ENCODE measurements around the gene PFDN5. TPM values are rescaled to one million over a fixed set of nuclear protein-coding genes. Genes with fewer than 3 reads are reported as not detected.

PFDN5 gene
- total RNA-seq, 1 experiment from 2014 or later, result 288 TPM

DNA sequence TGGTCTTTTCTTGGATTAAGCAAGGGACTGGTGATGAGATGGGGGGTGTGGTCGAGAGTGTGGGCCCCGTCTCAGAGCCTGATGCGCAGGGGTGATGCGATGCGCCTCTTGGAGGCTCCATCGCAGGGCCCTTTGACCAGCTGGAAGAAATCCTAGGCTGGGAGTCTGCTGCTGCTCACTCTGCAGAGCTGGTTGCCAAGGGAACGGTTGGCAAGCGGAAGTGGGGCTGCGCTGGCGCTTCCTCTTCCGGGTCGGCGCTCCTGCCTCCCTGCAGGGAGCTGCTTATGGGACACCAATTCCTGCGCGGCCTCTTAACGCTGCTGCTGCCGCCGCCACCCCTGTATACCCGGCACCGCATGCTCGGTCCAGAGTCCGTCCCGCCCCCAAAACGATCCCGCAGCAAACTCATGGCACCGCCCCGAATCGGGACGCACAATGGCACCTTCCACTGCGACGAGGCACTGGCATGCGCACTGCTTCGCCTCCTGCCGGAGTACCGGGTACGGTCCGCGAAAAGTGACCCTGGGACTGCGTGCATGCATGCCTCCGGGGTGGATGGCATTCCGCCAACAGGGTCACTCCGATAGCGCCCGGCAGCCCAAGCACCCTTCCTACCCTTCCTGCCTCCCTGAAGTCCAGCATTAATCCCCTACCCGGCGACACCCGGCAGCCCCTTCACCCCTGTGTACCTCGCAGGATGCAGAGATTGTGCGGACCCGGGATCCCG is 4.3 kb downstream of the PFDN5 start, which contains the start of gene MYG1:
TSS of gene MYG1 (plus strand) at position 242 of the 727 bp plus-strand sequence. CDS start at position 285, 43 bp downstream.
- TF ChIP-seq EZH2 (IDR thresholded peaks at IDR 0.05; ENCODE audit: borderline replicate concordance, low read depth, low read length, poor library complexity, severe bottlenecking), result no peak
- TF ChIP-seq, protein P1, sequence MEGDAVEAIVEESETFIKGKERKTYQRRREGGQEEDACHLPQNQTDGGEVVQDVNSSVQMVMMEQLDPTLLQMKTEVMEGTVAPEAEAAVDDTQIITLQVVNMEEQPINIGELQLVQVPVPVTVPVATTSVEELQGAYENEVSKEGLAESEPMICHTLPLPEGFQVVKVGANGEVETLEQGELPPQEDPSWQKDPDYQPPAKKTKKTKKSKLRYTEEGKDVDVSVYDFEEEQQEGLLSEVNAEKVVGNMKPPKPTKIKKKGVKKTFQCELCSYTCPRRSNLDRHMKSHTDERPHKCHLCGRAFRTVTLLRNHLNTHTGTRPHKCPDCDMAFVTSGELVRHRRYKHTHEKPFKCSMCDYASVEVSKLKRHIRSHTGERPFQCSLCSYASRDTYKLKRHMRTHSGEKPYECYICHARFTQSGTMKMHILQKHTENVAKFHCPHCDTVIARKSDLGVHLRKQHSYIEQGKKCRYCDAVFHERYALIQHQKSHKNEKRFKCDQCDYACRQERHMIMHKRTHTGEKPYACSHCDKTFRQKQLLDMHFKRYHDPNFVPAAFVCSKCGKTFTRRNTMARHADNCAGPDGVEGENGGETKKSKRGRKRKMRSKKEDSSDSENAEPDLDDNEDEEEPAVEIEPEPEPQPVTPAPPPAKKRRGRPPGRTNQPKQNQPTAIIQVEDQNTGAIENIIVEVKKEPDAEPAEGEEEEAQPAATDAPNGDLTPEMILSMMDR (conservative IDR thresholded peaks at IDR 0.05; ENCODE audit: low read depth, low read length), result 0 out of 2 replicates have a peak, but pooled peaks have one; percentile 24
- peaks cover 13% of the 10 kb centered on the region for H3K4me1 ChIP-seq (ENCODE audit: insufficient read depth, low read length, poor library complexity, severe bottlenecking)
- H3K9me3 ChIP-seq (ENCODE audit: low read depth, low read length, poor library complexity, severe bottlenecking), result no peaks in the 10 kb centered on the region
- peak; percentile 97 for DNase-seq (ENCODE audit: low spot score)
- POLR2A ChIA-PET (ENCODE audit: low non-redundant PET), result interaction anchor here (0.6 kb wide), 2 partner anchors 77 to 120 kb away, joined by 15 to 17 read pairs; no protein-coding TSS in a partner anchor
- H3K27ac ChIP-seq (ENCODE audit: low read depth, low read length, poor library complexity, severe bottlenecking), result peak within 1 kb of the TSS; percentile 78
- H3K27me3 ChIP-seq (replicated peaks; ENCODE audit: insufficient read depth, low read depth, low read length, poor library complexity), result no peaks in the 10 kb centered on the region
- H3K4me3 ChIP-seq (ENCODE audit: low read depth, low read length, poor library complexity, severe bottlenecking), result peak within 1 kb of the TSS; percentile 73
- no TSS peak for BruUV-seq (replicated peaks)
- CTCF ChIA-PET, result interaction anchor here (0.7 to 1.8 kb wide), 2 partner anchors 22 to 86 kb away, joined by 4 to 11 read pairs; partner anchors contain the start of gene AAAS
- intact Hi-C loops (cut with micrococcal nuclease; ENCODE audit: unreplicated experiment), result no loop called here
- H3K36me3 ChIP-seq (ENCODE audit: insufficient read depth, low read length, poor library complexity, severe bottlenecking), result peaks cover 33% of the 10 kb centered on the region

DNA sequence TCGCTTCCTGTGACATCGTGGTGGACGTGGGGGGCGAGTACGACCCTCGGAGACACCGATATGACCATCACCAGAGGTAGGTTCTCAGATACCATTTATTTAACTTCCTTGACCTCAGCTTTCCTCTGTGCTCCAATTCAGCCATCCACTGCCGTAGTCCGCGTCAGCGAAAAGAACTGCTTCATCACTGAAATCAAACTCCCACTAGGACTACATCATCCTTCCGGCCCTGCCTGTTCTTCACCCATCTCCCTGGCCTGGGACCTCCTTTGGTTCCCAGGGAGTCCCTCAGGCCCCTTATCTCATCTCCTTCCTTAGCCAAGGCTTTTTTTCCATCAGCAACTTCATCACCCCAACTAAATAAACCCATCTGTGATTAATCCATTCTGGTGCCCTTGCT is 4.8 kb downstream of the PFDN5 start:
- Histone ChIP-seq H3K4me3 (ENCODE audit: low read depth, low read length, poor library complexity, severe bottlenecking) (peak overlapping the region; percentile 73), H3K9me3 (ENCODE audit: low read depth, low read length, poor library complexity, severe bottlenecking) (no peaks in the 10 kb centered on the region), H3K27me3 (replicated peaks; ENCODE audit: insufficient read depth, low read depth, low read length, poor library complexity) (no peaks in the 10 kb centered on the region), H3K27ac (ENCODE audit: low read depth, low read length, poor library complexity, severe bottlenecking) (peak overlapping the region; percentile 78), H3K36me3 (ENCODE audit: insufficient read depth, low read length, poor library complexity, severe bottlenecking) (peaks cover 35% of the 10 kb centered on the region), H3K4me1 (ENCODE audit: insufficient read depth, low read length, poor library complexity, severe bottlenecking) (peaks cover 9% of the 10 kb centered on the region)
- intact Hi-C loops (cut with micrococcal nuclease; ENCODE audit: unreplicated experiment), result no loop called here
- ChIA-PET CTCF (interaction anchor here (1.8 kb wide), 1 partner anchor 21 kb away, joined by 11 read pairs; the partner anchor contains the start of gene AAAS), POLR2A (ENCODE audit: low non-redundant PET) (interaction anchor here (0.6 kb wide), 1 partner anchor 78 kb away, joined by 17 read pairs; no protein-coding TSS in a partner anchor)
- no peak for TF ChIP-seq EZH2 (IDR thresholded peaks at IDR 0.05; ENCODE audit: borderline replicate concordance, low read depth, low read length, poor library complexity, severe bottlenecking)
- TF ChIP-seq, protein P1 (conservative IDR thresholded peaks at IDR 0.05; ENCODE audit: low read depth, low read length), result no peak
- no peak for DNase-seq (ENCODE audit: low spot score)
- BruUV-seq (replicated peaks), result TSS peak; percentile 2

DNA sequence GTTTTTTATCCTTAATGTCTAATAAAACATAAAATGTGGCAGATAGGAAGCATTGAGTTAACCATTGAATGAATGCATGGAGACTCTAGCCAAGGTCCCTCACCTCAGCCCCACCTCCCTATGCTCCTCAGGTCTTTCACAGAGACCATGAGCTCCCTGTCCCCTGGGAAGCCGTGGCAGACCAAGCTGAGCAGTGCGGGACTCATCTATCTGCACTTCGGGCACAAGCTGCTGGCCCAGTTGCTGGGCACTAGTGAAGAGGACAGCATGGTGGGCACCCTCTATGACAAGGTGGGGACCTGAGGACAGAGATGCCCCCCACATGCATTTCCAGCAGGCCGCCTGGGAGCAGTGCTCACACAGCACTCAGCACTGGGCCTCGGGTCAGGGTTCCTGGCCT is 7.6 kb downstream of the PFDN5 start:
- intact Hi-C loops (cut with micrococcal nuclease; ENCODE audit: unreplicated experiment), result no loop called here
- Histone ChIP-seq H3K27ac (ENCODE audit: low read depth, low read length, poor library complexity, severe bottlenecking) (no peak overlapping the region), H3K9me3 (ENCODE audit: low read depth, low read length, poor library complexity, severe bottlenecking) (no peaks in the 10 kb centered on the region), H3K4me3 (ENCODE audit: low read depth, low read length, poor library complexity, severe bottlenecking) (no peak overlapping the region), H3K4me1 (ENCODE audit: insufficient read depth, low read length, poor library complexity, severe bottlenecking) (peaks cover 5% of the 10 kb centered on the region), H3K27me3 (replicated peaks; ENCODE audit: insufficient read depth, low read depth, low read length, poor library complexity) (no peaks in the 10 kb centered on the region), H3K36me3 (ENCODE audit: insufficient read depth, low read length, poor library complexity, severe bottlenecking) (peaks cover 53% of the 10 kb centered on the region)
- DNase-seq (ENCODE audit: low spot score), result no peak
- ChIA-PET POLR2A (ENCODE audit: low non-redundant PET) (interaction anchor here (0.6 kb wide), 1 partner anchor 138 kb away, joined by 5 read pairs; no protein-coding TSS in a partner anchor), CTCF (no interaction called here)
- TF ChIP-seq, protein P1 (conservative IDR thresholded peaks at IDR 0.05; ENCODE audit: low read depth, low read length), result no peak
- TF ChIP-seq EZH2 (IDR thresholded peaks at IDR 0.05; ENCODE audit: borderline replicate concordance, low read depth, low read length, poor library complexity, severe bottlenecking), result no peak
- no TSS peak for BruUV-seq (replicated peaks)
